GM12878 (cell line): Measurements from ENCODE around the gene UTS2R. TPM values are rescaled to one million over a fixed set of nuclear protein-coding genes. Genes with fewer than 3 reads are reported as not detected.

Experiments used
- ATAC-seq: fragments of 200-7000 bp; cut with Tn5 transposase; 3 replicates; pipeline ENCODE4 v1.9.1; 2020; ENCODE audit warnings: mild to moderate bottlenecking, moderate library complexity
- BruUV-seq: library from RNA; stranded (reverse); fragments of 400-500 nt; replicated peaks from 2 replicates; lab custom pipeline; 2021; lab: Mats Ljungman, UMichigan
- CTCF ChIA-PET: fragments of 300-600 bp; sonication (Branson Sonifier 250); formaldehyde crosslinking; extraction: SDS; loops from one replicate; lab custom pipeline; 2021; ENCODE audit warnings: inconsistent platforms; lab: Yijun Ruan, JAX
- POLR2A ChIA-PET: fragments of 350-600 bp; formaldehyde crosslinking; extraction: SDS; loops from one replicate; lab custom pipeline; 2021; ENCODE audit warnings: inconsistent platforms; lab: Charles Lee
- RAD21 ChIA-PET: fragments of 300-600 bp; sonication (Branson Sonifier 250); formaldehyde crosslinking; loops from one replicate; lab custom pipeline; 2023; ENCODE audit warnings: antibody characterized with exemption; ENCODE audit not compliant: unreplicated experiment; lab: Charles Lee
- SMC1A ChIA-PET: fragments of 300-600 bp; sonication (Branson Sonifier 250); formaldehyde crosslinking; loops from one replicate; lab custom pipeline; 2023; ENCODE audit not compliant: unreplicated experiment, uncharacterized antibody; lab: Charles Lee
- DNase-seq: peaks from one replicate; pipeline ENCODE4 v3.0.0-alpha.2; 2011; ENCODE audit warnings: low read depth, low spot score
- FAIRE-seq: peaks from 3 replicates; lab custom pipeline; 2011; peaks lifted over from hg19 to GRCh38; lab: Jason Lieb, UNC
- H2AFZ ChIP-seq: 2 replicates; pipeline ENCODE4 v1.6.0; 2011; ENCODE audit warnings: low read depth, low read length, control low read depth; ENCODE audit not compliant: control insufficient read depth
- H3K27ac ChIP-seq: 2 replicates; pipeline ENCODE4 v1.5.1; 2011; ENCODE audit warnings: control low read depth; ENCODE audit not compliant: control insufficient read depth, insufficient read depth
- H3K27me3 ChIP-seq, 2 experiments: replicated peaks in 1 of 2; 2 replicates each; pipeline versions ENCODE4 v1.6.0 to v1.6.1; 2011; ENCODE audit warnings: low read length in 1 of 2; ENCODE audit not compliant: control insufficient read depth in 2 of 2, insufficient read depth in 2 of 2
- H3K36me3 ChIP-seq, 2 experiments: 2 replicates each; pipeline ENCODE4 v1.5.1; 2011; ENCODE audit warnings: low read length in 1 of 2; ENCODE audit not compliant: control insufficient read depth in 2 of 2, insufficient read depth in 2 of 2
- H3K4me1 ChIP-seq: 2 replicates; pipeline ENCODE4 v1.6.1; 2011; ENCODE audit warnings: mild to moderate bottlenecking, low read length, moderate library complexity, mixed read lengths; ENCODE audit not compliant: control insufficient read depth, insufficient read depth
- H3K4me2 ChIP-seq: 2 replicates; pipeline ENCODE4 v1.6.0; 2011; ENCODE audit warnings: control low read depth; ENCODE audit not compliant: control insufficient read depth, insufficient read depth
- H3K4me3 ChIP-seq: fragments of 200-600 bp; sonication (generic); 2 replicates; pipeline ENCODE4 v1.5.1; 2016
- H3K79me2 ChIP-seq: 2 replicates; pipeline ENCODE4 v1.6.0; 2011; ENCODE audit warnings: low read length; ENCODE audit not compliant: control insufficient read depth, insufficient read depth
- H3K9ac ChIP-seq: 2 replicates; pipeline ENCODE4 v1.8.0; 2011; ENCODE audit warnings: low read length, control low read depth, mixed read lengths; ENCODE audit not compliant: control insufficient read depth, insufficient read depth
- H3K9me3 ChIP-seq: replicated peaks from 3 replicates; pipeline ENCODE4 v1.5.1; 2011; ENCODE audit warnings: mild to moderate bottlenecking, low read length; ENCODE audit not compliant: control insufficient read depth, insufficient read depth
- H4K20me1 ChIP-seq: 2 replicates; pipeline ENCODE4 v1.6.0; 2011; ENCODE audit not compliant: control insufficient read depth, insufficient read depth
- CBX3 ChIP-seq: fragments of 200-600 bp; sonication (generic); IDR thresholded peaks from 2 replicates; pipeline ENCODE4 v1.6.1; 2016; ENCODE audit warnings: low read depth, borderline replicate concordance
- EGR1 ChIP-seq, 2 experiments: IDR thresholded peaks; 1 replicate in 1 of 2; 2 replicates in 1 of 2; pipeline ENCODE4 v1.6.1; 2011 to 2012; ENCODE audit warnings: low read depth in 2 of 2, low read length in 2 of 2, borderline replicate concordance in 1 of 2, mild to moderate bottlenecking in 1 of 2, moderate library complexity in 1 of 2
- FOXK2 ChIP-seq: fragments of 450-650 bp; IDR thresholded peaks from 2 replicates; pipeline ENCODE4 v1.6.1; 2017; ENCODE audit warnings: mild to moderate bottlenecking, moderate library complexity
- HDAC2 ChIP-seq: fragments of 200-600 bp; sonication (generic); IDR thresholded peaks from 2 replicates; pipeline ENCODE4 v1.6.1; 2017
- IKZF1 ChIP-seq: fragments of 450-650 bp; conservative IDR thresholded peaks from 2 replicates; pipeline ENCODE4 v1.6.1; 2017; ENCODE audit warnings: antibody characterized with exemption, mild to moderate bottlenecking
- IKZF2 ChIP-seq, 2 experiments: fragments of 450-650 bp; IDR thresholded peaks; 2 replicates each; pipeline ENCODE4 v1.6.1; 2017; ENCODE audit warnings: mild to moderate bottlenecking in 2 of 2, moderate library complexity in 2 of 2
- KLF5 ChIP-seq: fragments of 450-650 bp; IDR thresholded peaks from 2 replicates; pipeline ENCODE4 v1.6.1; 2014; ENCODE audit warnings: mild to moderate bottlenecking; ENCODE audit not compliant: partially characterized antibody
- LARP7 ChIP-seq: fragments of 450-650 bp; IDR thresholded peaks from 2 replicates; pipeline ENCODE4 v1.6.1; 2017; ENCODE audit warnings: mild to moderate bottlenecking
- MEF2A ChIP-seq: IDR thresholded peaks from 2 replicates; pipeline ENCODE4 v1.6.1; 2011; ENCODE audit warnings: low read depth, mild to moderate bottlenecking, low read length, moderate library complexity; ENCODE audit not compliant: insufficient read depth
- MTA2 ChIP-seq: fragments of 450-650 bp; IDR thresholded peaks from 2 replicates; pipeline ENCODE4 v1.6.1; 2016; ENCODE audit warnings: low read depth, mild to moderate bottlenecking, moderate library complexity
- POLR2A ChIP-seq: IDR thresholded peaks from 2 replicates; pipeline ENCODE4 v1.6.1; 2011; ENCODE audit warnings: low read depth, mild to moderate bottlenecking, low read length
- RCOR1 ChIP-seq: conservative IDR thresholded peaks from 2 replicates; pipeline ENCODE4 v1.6.1; 2012; ENCODE audit warnings: low read depth, low read length, improper control_type of control experiment
- STAT1 ChIP-seq: fragments of 450-650 bp; conservative IDR thresholded peaks from 2 replicates; pipeline ENCODE4 v1.6.1; 2014; ENCODE audit warnings: antibody characterized with exemption, mild to moderate bottlenecking
- TARDBP ChIP-seq: IDR thresholded peaks from 2 replicates; pipeline ENCODE4 v1.6.1; 2016; ENCODE audit warnings: borderline replicate concordance
- ZSCAN29 ChIP-seq: fragments of 450-650 bp; IDR thresholded peaks from 2 replicates; pipeline ENCODE4 v1.6.1; 2017; ENCODE audit warnings: mild to moderate bottlenecking, moderate library complexity
- ZZZ3 ChIP-seq: IDR thresholded peaks from 2 replicates; pipeline ENCODE4 v1.6.1; 2011; ENCODE audit warnings: low read depth; ENCODE audit not compliant: control insufficient read depth, insufficient read length
- WGBS: methylation state at CpG from one replicate; pipeline ENCODE4 v1.1.6; 2016; ENCODE audit warnings: low lambda C conversion rate; ENCODE audit not compliant: insufficient replicate concordance, insufficient coverage; ENCODE audit errors: missing lambda C conversion rate; 5-methylcytosine and 5-hydroxymethylcytosine counted together
- in situ Hi-C: fragments of 300-500 bp; cut with MboI; formaldehyde crosslinking; loops from 9 replicates; pipeline ENCODE4 v1.14.3; 2018; ENCODE audit warnings: mixed read lengths
- intact Hi-C: fragments of 100-400 bp; cut with micrococcal nuclease; formaldehyde crosslinking; loops from one replicate; pipeline ENCODE4 v1.14.2; 2022; ENCODE audit not compliant: unreplicated experiment
- polyA plus RNA-seq, 11 experiments: library from polyadenylated mRNA; depleted of rRNA in 4 of 11; unstranded in 6 of 11; stranded (reverse) in 5 of 11; fragments of >200 nt; fragmentation: Nextera tagmentation in 4 of 11; fragmentation: Illumina TruSeq in 1 of 11; extraction: Ambion mirVana in 4 of 11; extraction: Trizol in 1 of 11; gene quantifications; 1 replicate in 1 of 11; 2 replicates in 10 of 11; pipeline versions ENCODE4 v1.2.1 to v1.2.3, GENCODE V29; 2011 to 2016; ENCODE audit warnings: inconsistent platforms in 2 of 11, missing spikeins in 2 of 11, low read depth in 1 of 11
- total RNA-seq, 4 experiments: library from RNA; depleted of rRNA in 3 of 4; stranded (reverse); fragments of >200 nt in 3 of 4; fragmentation: Illumina TruSeq in 1 of 4; extraction: Trizol in 1 of 4; gene quantifications; 2 replicates each; pipeline versions ENCODE4 v1.2.1 to v1.2.3, GENCODE V29; 2013 to 2021

UTS2R gene
- total and polyA plus RNA-seq, 10 of the 15 experiments (the other 5 are each of a cell fraction or from before 2014, with no cell fraction given), result 0.04 to 0.36 (median 0.11) TPM; not detected in 6

DNA sequence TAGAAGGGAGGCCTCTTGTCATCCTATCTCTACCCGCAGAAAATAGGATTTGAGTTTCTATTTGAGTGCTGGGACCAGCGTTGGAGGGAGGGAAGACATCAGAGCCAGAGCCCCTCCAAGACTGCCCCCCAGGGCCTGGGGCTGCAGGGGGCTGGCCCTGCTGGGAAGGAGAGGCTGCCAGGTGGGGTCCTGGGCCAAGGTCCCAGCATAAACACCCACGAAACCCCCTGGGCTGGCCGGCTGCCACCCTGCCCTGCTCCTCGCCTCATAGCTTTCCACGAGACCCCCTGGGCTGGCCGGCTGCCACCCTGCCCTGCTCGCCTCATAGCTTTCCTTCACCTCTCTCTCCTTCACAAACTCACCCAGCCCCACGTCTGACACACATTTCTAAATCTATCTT is 23.1 kb upstream of the UTS2R start (continued):
- no peak for TF ChIP-seq MEF2A

DNA sequence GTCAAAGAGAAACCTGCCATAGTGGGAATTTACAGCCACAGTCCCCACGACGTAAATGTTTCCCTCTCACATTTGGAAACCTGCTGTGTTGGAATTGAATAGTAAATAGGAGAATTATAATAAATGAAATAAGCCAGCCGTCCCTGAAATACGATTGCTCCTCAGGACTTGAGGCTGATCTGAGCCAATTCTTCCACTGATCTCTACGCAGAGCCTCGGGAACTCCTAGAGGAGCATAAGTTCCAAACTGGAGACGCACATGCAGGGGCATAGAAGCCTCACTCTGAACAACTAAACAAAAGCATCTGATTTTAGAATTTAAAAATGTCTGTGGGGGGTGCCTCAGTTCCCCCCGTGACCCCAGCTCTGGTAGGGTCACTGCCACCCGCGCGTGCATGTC is 22.7 kb upstream of the UTS2R start:
- FAIRE-seq, result no peak

More for the DNA sequence above, 22.7 kb upstream of the UTS2R start:
- Histone ChIP-seq H3K9me3 (no peaks in the 10 kb centered on the region), H3K36me3 (no peaks in the 10 kb centered on the region), H3K9ac (no peak overlapping the region), H3K4me2 (no peak overlapping the region), H4K20me1 (no peaks in the 10 kb centered on the region), H3K27ac (no peak overlapping the region), H3K79me2 (no peaks in the 10 kb centered on the region), H3K4me3 (no peak overlapping the region), H3K4me1 (peaks cover 15% of the 10 kb centered on the region), H2AFZ (no peak overlapping the region), H3K27me3 (no peaks in the 10 kb centered on the region)
- no peak for DNase-seq
- intact Hi-C loops (no loop called here), in situ Hi-C loops (no loop called here)
- RAD21 ChIA-PET, result interaction anchor here (1.2 to 3.3 kb wide), 4 partner anchors 13 to 219 kb away, joined by 3 to 14 read pairs (median 4); no protein-coding TSS in a partner anchor
- no peak for ATAC-seq
- SMC1A ChIA-PET, result interaction anchor here (1.2 to 2.5 kb wide), 2 partner anchors 46 to 52 kb away, joined by 5 to 9 read pairs; no protein-coding TSS in a partner anchor
- POLR2A ChIA-PET, result interaction anchor here (0.6 kb wide), 1 partner anchor 56 kb away, joined by 5 read pairs; no protein-coding TSS in a partner anchor
- no TSS peak for BruUV-seq
- WGBS, result 72% methylated on average over 11 of the region's 11 CpGs
- CTCF ChIA-PET, result interaction anchor here (0.7 to 3.3 kb wide), 5 partner anchors 11 to 318 kb away, joined by 3 to 15 read pairs (median 4); partner anchors contain the start of gene SECTM1
- TF ChIP-seq MTA2, result no peak
- no peak for TF ChIP-seq IKZF2 (IDR thresholded peaks at IDR 0.05)
- no peak for TF ChIP-seq LARP7
- TF ChIP-seq RCOR1, result no peak
- TF ChIP-seq IKZF1, result no peak
- no peak for TF ChIP-seq ZSCAN29
- no peak for TF ChIP-seq FOXK2
- TF ChIP-seq CBX3, result no peak
- TF ChIP-seq HDAC2, result no peak
- no peak for TF ChIP-seq EGR1 (IDR thresholded peaks at IDR 0.05; ENCODE audit: borderline replicate concordance in 1 of 2, low read depth in 2 of 2, low read length in 2 of 2)
- TF ChIP-seq ZZZ3, result no peak
- no peak for TF ChIP-seq TARDBP
- TF ChIP-seq POLR2A, result no peak
- TF ChIP-seq STAT1, result no peak
- no peak for TF ChIP-seq KLF5
